Keratinocyte (primary cell): Measurements from ENCODE around the gene USP47.

ENCODE experiments used
- CTCF ChIP-seq, 3 experiments: IDR thresholded peaks in 1 of 3; conservative IDR thresholded peaks in 1 of 3; optimal IDR thresholded peaks in 1 of 3; 2 replicates in 2 of 3; 3 replicates in 1 of 3; pipeline versions ENCODE3 to v1.5.1; 2011; ENCODE audit warnings: low read length in 3 of 3, mild to moderate bottlenecking in 3 of 3, moderate library complexity in 2 of 3, control low read depth in 1 of 3, inconsistent platforms in 1 of 3; ENCODE audit not compliant: insufficient read depth in 2 of 3; ENCODE audit errors: extremely low read depth in 1 of 3
- EZH2 ChIP-seq: IDR thresholded peaks from one replicate; pipeline ENCODE4 v1.6.1; 2012; ENCODE audit warnings: inconsistent platforms, mild to moderate bottlenecking, low read length, moderate library complexity

- TF ChIP-seq CTCF (optimal IDR thresholded peaks at IDR 0.05 in 1 of 3, IDR thresholded peaks at IDR 0.05 in 1 of 3, conservative IDR thresholded peaks at IDR 0.05 in 1 of 3; ENCODE audit: extremely low read depth in 1 of 3, insufficient read depth in 2 of 3, low read length in 3 of 3) = no peak
- no peak for TF ChIP-seq EZH2
Measured at GRCh38 chr11:11983427-11983826, 141.7 kb downstream of the USP47 start.
